HUDEP-2 (cell line): Measurements from ENCODE around the gene DYNLT4.
"Not testable (repeated sequence)": the region's sequence is repeated elsewhere in the genome, so short reads cannot be mapped to it uniquely, and the experiment has no call there.

Experiments used
- DNase-seq, 76 experiments: peaks; one replicate each; lab custom pipeline; 2025; ENCODE audit not compliant: unreplicated experiment in 76 of 76; lab: John Stamatoyannopoulos, UW

DYNLT4 gene

DNA sequence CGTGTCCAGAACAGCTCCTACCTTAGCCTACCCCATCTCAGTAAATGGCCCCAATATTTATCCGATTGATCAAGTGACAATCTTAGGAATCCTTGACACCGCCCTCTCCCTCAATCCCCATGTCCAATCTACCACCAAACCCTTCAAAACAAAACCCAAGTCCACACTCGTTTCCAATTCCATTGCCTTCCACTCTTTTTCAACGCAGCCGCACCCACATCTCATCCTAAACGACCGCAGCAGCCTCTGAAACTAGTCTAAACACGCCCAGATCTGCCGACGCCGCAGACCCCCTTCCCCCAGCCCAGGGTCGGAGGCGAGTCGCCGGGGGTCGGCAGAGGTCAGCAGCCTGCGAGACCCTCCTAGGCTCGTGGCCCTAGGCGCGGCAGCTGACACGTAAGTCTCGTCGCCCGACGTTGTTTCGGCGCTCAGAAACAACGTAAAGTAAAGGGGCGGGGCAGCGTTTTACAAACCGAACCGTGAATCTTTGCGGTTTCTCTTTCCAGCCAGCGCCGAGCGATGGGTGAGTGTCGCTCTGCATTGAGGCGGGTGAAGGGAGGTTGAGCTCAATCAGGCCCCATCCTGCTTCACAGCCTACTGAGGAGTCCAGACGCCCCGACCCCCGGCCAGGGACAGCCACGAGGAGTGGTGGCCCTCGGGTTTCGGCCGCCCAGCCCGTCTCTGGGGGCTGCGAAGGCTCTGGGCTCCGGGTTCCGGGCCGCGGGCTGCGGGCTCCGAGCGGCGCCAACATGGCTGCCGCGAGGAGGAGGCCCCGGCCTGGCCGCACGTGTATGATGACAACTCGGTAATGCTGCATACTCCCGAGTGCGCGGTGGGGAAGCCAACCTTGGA lies 31.8 kb downstream of the DYNLT4 start, which contains the start of gene RPS8:
Gene RPS8, plus strand, starts transcription at position 463 of the 852 bp plus-strand sequence. Its CDS starts 57 bp downstream, at position 520.
- peak in 75 of 76 experiments; percentile 53 to 92 (median 82) for DNase-seq

DNA sequence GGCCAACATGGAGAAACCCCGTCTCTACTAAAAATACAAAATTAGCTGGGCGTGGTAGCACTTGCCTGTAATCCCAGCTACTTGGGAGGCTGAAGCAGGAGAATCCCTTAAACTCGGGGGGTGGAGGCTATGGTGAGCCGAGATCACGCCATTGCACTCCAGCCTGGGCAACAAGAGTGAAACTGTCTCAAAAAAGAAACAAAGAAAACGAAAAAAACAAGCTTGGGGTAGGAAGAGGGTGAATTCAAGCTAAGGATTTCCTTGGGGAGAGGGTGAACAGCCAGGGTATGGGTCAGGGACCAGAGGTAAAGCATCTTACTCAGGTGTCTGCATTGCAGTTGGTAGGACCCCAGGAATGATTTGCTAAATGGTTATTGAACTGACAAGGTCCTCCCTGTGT lies 40.7 kb downstream of the DYNLT4 start:
- DNase-seq = not testable (repeated sequence)

GRCh38 chr1:44760876-44761275 lies 46.3 kb downstream of the DYNLT4 start:
- no peak for DNase-seq

- DNase-seq = no peak
Measured at GRCh38 chr1:44759077-44759476, 48.1 kb downstream of the DYNLT4 start.

DNA sequence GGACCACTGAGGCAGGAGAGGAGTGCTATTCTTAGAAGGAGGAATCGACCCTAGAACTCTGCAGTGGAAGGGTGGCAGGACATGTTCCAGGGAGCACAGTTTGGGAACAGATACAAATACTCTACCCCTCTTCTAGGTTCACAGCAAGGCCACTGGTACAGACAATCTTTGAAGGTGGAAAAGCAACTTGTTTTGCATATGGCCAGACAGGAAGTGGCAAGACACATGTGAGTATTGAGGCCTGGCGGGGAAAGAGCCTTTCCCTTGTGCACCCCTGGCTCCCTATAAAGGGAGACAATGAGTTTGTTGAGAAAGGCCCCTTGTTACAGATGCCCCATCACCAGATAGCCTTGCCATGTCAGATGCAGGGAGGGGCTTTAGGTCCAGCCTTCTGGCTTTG lies 49.7 kb downstream of the DYNLT4 start:
- no peak for DNase-seq
